BLaER1 treated with 17β-estradiol and CSF1 and Interleukin-3, amounts not matched to agents 10 nM and 100 nM (cell line): ENCODE results near the gene SEL1L.

Source experiments
- H3K27ac ChIP-seq, 11 experiments: shearing (Covaris generic); formaldehyde crosslinking; 2 replicates each; pipeline ENCODE4 v1.8.1; 2022
- H3K27me3 ChIP-seq, 11 experiments: shearing (Covaris generic); formaldehyde crosslinking; 2 replicates each; pipeline ENCODE4 v1.8.1; 2022
- H3K36me3 ChIP-seq, 11 experiments: shearing (Covaris generic); formaldehyde crosslinking; 2 replicates each; pipeline ENCODE4 v1.8.1; 2022
- H3K4me1 ChIP-seq, 10 experiments: shearing (Covaris generic); formaldehyde crosslinking; 2 replicates each; pipeline ENCODE4 v1.8.1; 2022
- H3K4me2 ChIP-seq, 11 experiments: shearing (Covaris generic); formaldehyde crosslinking; 2 replicates each; pipeline ENCODE4 v1.8.1; 2022
- H3K4me3 ChIP-seq, 10 experiments: shearing (Covaris generic); formaldehyde crosslinking; 2 replicates each; pipeline ENCODE4 v1.8.1; 2022
- H3K9ac ChIP-seq, 11 experiments: shearing (Covaris generic); formaldehyde crosslinking; 2 replicates each; pipeline ENCODE4 v1.8.1; 2022
- H3K9me3 ChIP-seq, 11 experiments: shearing (Covaris generic); formaldehyde crosslinking; replicated peaks in 1 of 11; 2 replicates each; pipeline ENCODE4 v1.8.1; 2022
- H4K20me1 ChIP-seq, 11 experiments: shearing (Covaris generic); formaldehyde crosslinking; 2 replicates each; pipeline ENCODE4 v1.8.1; 2022
- Cebpa-rat ChIP-seq, 11 experiments: shearing (Covaris generic); IDR thresholded peaks; 2 replicates each; pipeline ENCODE4 v1.8.1; 2022

Gene SEL1L

GRCh38 chr14:81535396-81536164 lies 1.9 kb upstream of the SEL1L start:
- Histone ChIP-seq H4K20me1 (peaks cover 6 to 30% (median 24%) of the 10 kb centered on the region in 11 experiments; a peak in 16 of 22 replicates), H3K4me1 (peaks cover 11 to 49% (median 19%) of the 10 kb centered on the region in 10 experiments; a peak in 19 of 20 replicates), H3K27ac (peak overlapping the region in 2 of 11 experiments; percentile 5 to 6; a peak in 1 of 22 replicates), H3K36me3 (peaks cover 5 to 14% (median 10%) of the 10 kb centered on the region in 11 experiments; a peak in 13 of 22 replicates), H3K4me3 (no peak overlapping the region), H3K27me3 (no peaks in the 10 kb centered on the region), H3K9ac (0 out of 22 replicates have a peak overlapping the region, but pooled peaks of 1 of the 11 experiments have one; percentile 14), H3K4me2 (peak overlapping the region in 4 of 11 experiments; percentile 3 to 77 (median 44); a peak in 5 of 22 replicates), H3K9me3 (peaks cover 5 to 18% (median 13%) of the 10 kb centered on the region in 11 experiments; a peak in 18 of 22 replicates)
- no peak for TF ChIP-seq Cebpa-rat (IDR thresholded peaks at IDR 0.05)

DNA sequence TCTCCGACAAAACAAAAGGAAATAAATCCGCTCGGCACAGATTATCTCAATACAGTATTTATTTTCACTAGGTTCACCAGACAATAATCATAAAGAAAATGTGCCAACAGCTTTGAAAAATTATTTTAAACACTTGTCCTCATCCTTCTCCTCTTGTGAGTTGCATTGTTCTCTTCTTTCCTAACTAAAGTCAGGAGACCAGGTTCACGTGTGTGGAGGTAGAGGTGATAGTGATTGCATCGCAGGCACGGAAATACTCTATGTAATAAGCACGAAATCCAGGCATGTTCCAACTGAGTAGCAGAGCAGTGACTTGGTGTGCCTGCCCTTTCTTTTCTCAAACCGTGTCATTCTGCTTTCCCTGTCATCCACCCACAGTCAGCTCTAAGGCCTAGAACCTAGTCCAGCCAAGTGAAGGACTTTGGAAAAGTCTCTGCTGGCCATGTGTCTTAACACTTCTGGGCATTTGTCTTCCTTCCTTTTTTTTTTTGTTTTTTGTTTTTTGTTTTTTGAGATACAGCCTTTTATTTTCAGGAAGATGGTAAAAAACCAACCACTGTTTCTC lies 939 bp upstream of the SEL1L start:
- Histone ChIP-seq H3K27me3 (no peaks in the 10 kb centered on the region), H3K4me3 (peak overlapping the region in 3 of 10 experiments; percentile 14 to 27 (median 26); a peak in 6 of 20 replicates), H3K27ac (0 out of 22 replicates have a peak overlapping the region, but pooled peaks of 1 of the 11 experiments have one; percentile 5)

DNA sequence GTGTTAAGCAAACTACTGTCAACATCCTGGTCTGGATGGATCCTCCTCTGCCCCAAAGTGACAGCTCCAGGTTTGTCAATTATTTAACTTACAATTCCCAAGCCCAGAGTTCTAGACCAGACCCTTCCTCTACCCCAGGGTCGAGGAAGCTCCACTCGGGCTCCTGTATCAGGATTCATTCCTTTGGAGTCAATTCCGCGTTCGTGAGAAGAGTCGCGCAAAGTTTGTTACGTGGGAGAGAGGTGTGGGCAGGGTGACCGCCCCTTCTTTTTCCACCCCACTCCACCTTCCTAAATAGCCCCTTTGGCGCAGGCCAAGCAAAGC lies 479 bp downstream of the SEL1L start:
- peak overlapping the region; percentile 82 to 94 (median 91) for H3K9ac ChIP-seq
- peaks cover 6 to 54% (median 46%) of the 10 kb centered on the region in 11 experiments; a peak in 17 of 22 replicates for H4K20me1 ChIP-seq
- peak overlapping the region; percentile 78 to 99 (median 96) for H3K4me3 ChIP-seq
- peaks cover 5 to 14% (median 10%) of the 10 kb centered on the region in 11 experiments; a peak in 13 of 22 replicates for H3K36me3 ChIP-seq
- no peaks in the 10 kb centered on the region for H3K27me3 ChIP-seq
- peak overlapping the region; percentile 79 to 95 (median 87) for H3K4me2 ChIP-seq
- peaks cover 5 to 11% (median 10%) of the 10 kb centered on the region in 11 experiments; a peak in 17 of 22 replicates for H3K9me3 ChIP-seq
- no peak for TF ChIP-seq Cebpa-rat (IDR thresholded peaks at IDR 0.05)
- peaks cover 11 to 67% (median 19%) of the 10 kb centered on the region in 10 experiments; a peak in 19 of 20 replicates for H3K4me1 ChIP-seq
- H3K27ac ChIP-seq, result peak overlapping the region; percentile 66 to 85 (median 79)

More for the DNA sequence above, 939 bp upstream of the SEL1L start:
- TF ChIP-seq Cebpa-rat (IDR thresholded peaks at IDR 0.05), result no peak
- Histone ChIP-seq H3K9me3 (peaks cover 5 to 18% (median 13%) of the 10 kb centered on the region in 11 experiments; a peak in 18 of 22 replicates), H3K36me3 (peaks cover 5 to 14% (median 10%) of the 10 kb centered on the region in 11 experiments; a peak in 13 of 22 replicates), H3K4me1 (peaks cover 11 to 59% (median 19%) of the 10 kb centered on the region in 10 experiments; a peak in 19 of 20 replicates), H3K9ac (no peak overlapping the region), H3K4me2 (peak overlapping the region; percentile 3 to 77 (median 32); a peak in 12 of 22 replicates), H4K20me1 (peaks cover 6 to 40% (median 33%) of the 10 kb centered on the region in 11 experiments; a peak in 17 of 22 replicates)

DNA sequence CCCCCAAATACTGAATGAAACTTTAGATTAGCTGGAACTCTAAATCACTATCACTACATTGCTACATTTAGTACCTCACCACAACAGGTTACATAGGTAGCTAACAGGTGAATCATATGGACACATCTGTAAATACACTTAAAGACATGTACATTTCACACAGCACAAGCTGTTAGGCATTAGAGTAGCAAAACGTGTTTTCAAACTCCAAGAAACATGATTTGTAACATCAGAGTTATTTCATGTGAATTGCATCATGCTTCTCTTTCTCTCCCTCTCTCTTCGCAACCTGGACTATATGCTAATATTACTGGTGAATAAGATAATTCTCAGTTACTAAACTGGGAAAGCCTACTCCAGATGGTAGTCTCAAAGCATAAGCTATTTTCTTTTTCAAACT lies 4.3 kb downstream of the SEL1L start:
- peak overlapping the region in 2 of 11 experiments; percentile 34 to 42; a peak in 2 of 22 replicates for H3K4me2 ChIP-seq
- no peak overlapping the region for H3K4me3 ChIP-seq
- H3K9me3 ChIP-seq, result no peaks in the 10 kb centered on the region
- no peak overlapping the region for H3K9ac ChIP-seq
- no peaks in the 10 kb centered on the region for H3K27me3 ChIP-seq
- TF ChIP-seq Cebpa-rat (IDR thresholded peaks at IDR 0.05), result no peak
- peaks cover 6 to 64% (median 54%) of the 10 kb centered on the region in 11 experiments; a peak in 17 of 22 replicates for H4K20me1 ChIP-seq
- no peak overlapping the region; a peak in 1 of 22 replicates for H3K27ac ChIP-seq
- H3K36me3 ChIP-seq, result peaks cover 33 to 51% (median 42%) of the 10 kb centered on the region in 11 experiments
- peaks cover 11 to 45% (median 17%) of the 10 kb centered on the region in 10 experiments; a peak in 19 of 20 replicates for H3K4me1 ChIP-seq

DNA sequence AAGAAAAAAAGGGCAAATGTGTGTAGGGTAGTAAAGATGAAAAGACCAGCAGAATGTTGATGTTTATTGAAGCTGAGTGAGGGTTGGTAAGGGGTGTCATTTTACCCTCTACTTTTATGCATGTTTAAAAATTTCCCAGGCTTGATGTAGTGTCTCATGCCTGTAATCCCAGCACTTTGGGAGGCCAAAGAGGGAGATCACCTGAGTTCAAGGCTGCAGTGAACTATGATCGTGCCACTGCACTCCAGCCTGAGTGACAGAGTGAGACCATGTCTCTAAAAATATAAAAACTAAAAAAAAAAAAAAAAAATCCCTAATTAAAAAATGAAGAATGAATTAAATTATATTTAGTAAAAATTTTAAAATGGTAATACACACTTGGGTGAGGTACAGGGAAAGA lies 8.5 kb downstream of the SEL1L start:
- no peak for TF ChIP-seq Cebpa-rat (IDR thresholded peaks at IDR 0.05)
- Histone ChIP-seq H4K20me1 (peaks cover 0 to 46% (median 22%) of the 10 kb centered on the region in 11 experiments; a peak in 13 of 22 replicates), H3K27me3 (no peaks in the 10 kb centered on the region), H3K4me2 (no peak overlapping the region), H3K4me1 (peaks cover 7 to 38% (median 11%) of the 10 kb centered on the region in 10 experiments), H3K9ac (no peak overlapping the region), H3K27ac (no peak overlapping the region), H3K4me3 (no peak overlapping the region), H3K9me3 (no peaks in the 10 kb centered on the region), H3K36me3 (peaks cover 56 to 80% (median 72%) of the 10 kb centered on the region in 11 experiments)

DNA sequence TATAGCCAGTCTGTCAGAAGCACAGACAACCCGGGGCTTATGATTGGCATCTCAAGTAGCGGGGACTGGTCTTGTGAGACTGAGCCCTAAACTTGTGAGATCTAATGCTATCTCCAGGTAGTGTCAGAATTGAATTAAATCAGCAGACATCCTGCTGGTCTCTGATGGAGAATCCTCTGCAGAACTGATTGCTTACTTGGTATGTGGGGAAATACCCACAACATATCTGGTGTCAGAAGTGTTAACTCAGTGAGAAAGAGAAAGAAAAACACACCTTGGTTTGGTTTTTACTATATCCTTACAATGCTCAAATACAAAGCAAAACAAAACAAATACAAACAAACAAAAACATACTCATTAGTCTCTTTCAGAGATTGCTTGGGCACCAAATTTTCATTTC lies 10.0 kb downstream of the SEL1L start:
- H3K36me3 ChIP-seq, result peaks cover 56 to 85% (median 76%) of the 10 kb centered on the region in 11 experiments
- H3K27me3 ChIP-seq, result no peaks in the 10 kb centered on the region
- TF ChIP-seq Cebpa-rat (IDR thresholded peaks at IDR 0.05), result no peak
- no peak overlapping the region for H3K9ac ChIP-seq
- H3K9me3 ChIP-seq, result no peaks in the 10 kb centered on the region
- H3K4me3 ChIP-seq, result no peak overlapping the region
- no peak overlapping the region for H3K27ac ChIP-seq
- H4K20me1 ChIP-seq, result peaks cover 0 to 30% (median 7%) of the 10 kb centered on the region in 11 experiments; a peak in 11 of 22 replicates
- H3K4me1 ChIP-seq, result peaks cover 20 to 40% (median 26%) of the 10 kb centered on the region in 10 experiments
- no peak overlapping the region for H3K4me2 ChIP-seq

DNA sequence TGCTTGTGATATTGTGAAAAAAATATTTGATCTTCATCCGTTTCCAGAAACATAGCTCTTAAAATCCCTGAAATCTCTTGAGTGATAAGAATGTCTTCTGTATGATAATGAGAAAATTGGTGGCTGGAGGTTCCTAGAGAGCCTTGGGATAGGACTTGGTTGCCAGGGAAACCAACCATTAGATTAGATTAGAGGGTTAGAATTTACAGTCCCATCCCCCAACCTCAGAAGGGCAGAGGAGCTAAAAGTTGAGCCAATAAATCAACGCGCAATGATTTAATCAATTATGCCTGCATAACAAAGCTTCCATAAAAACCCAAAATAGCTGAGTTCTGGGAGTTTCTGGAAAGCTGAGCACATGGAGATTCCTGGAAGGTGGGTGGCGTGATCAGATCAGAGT lies 10.6 kb downstream of the SEL1L start:
- no peaks in the 10 kb centered on the region for H3K9me3 ChIP-seq
- peaks cover 58 to 91% (median 82%) of the 10 kb centered on the region in 11 experiments for H3K36me3 ChIP-seq
- H3K27me3 ChIP-seq, result no peaks in the 10 kb centered on the region
- no peak overlapping the region for H3K9ac ChIP-seq
- TF ChIP-seq Cebpa-rat (IDR thresholded peaks at IDR 0.05), result no peak
- no peak overlapping the region for H3K4me3 ChIP-seq
- H4K20me1 ChIP-seq, result peaks cover 0 to 24% (median 1%) of the 10 kb centered on the region in 11 experiments; a peak in 9 of 22 replicates
- no peak overlapping the region for H3K27ac ChIP-seq
- H3K4me1 ChIP-seq, result peaks cover 20 to 46% (median 27%) of the 10 kb centered on the region in 10 experiments
- H3K4me2 ChIP-seq, result no peak overlapping the region

- Histone ChIP-seq H3K9me3 (no peaks in the 10 kb centered on the region), H3K9ac (0 out of 22 replicates have a peak overlapping the region, but pooled peaks of 1 of the 11 experiments have one; percentile 75), H3K4me2 (peak overlapping the region in 6 of 11 experiments; percentile 62 to 84 (median 78); a peak in 9 of 22 replicates), H4K20me1 (peaks cover 0 to 13% (median 0%) of the 10 kb centered on the region in 11 experiments; a peak in 2 of 22 replicates), H3K4me1 (peaks cover 20 to 51% (median 27%) of the 10 kb centered on the region in 10 experiments), H3K36me3 (peaks cover 60 to 92% (median 86%) of the 10 kb centered on the region in 11 experiments), H3K4me3 (no peak overlapping the region), H3K27ac (peak overlapping the region in 3 of 11 experiments; percentile 85 to 93 (median 90); a peak in 6 of 22 replicates), H3K27me3 (no peaks in the 10 kb centered on the region)
- TF ChIP-seq Cebpa-rat (IDR thresholded peaks at IDR 0.05), result no peak
Measured at GRCh38 chr14:81521356-81521755, 12.3 kb downstream of the SEL1L start.
